ENCODE results near the gene ABLIM2.

GRCh38 chr4:8098506-8098905, 60.1 kb downstream of the ABLIM2 start:
- TF ChIP-seq, protein P1, sequence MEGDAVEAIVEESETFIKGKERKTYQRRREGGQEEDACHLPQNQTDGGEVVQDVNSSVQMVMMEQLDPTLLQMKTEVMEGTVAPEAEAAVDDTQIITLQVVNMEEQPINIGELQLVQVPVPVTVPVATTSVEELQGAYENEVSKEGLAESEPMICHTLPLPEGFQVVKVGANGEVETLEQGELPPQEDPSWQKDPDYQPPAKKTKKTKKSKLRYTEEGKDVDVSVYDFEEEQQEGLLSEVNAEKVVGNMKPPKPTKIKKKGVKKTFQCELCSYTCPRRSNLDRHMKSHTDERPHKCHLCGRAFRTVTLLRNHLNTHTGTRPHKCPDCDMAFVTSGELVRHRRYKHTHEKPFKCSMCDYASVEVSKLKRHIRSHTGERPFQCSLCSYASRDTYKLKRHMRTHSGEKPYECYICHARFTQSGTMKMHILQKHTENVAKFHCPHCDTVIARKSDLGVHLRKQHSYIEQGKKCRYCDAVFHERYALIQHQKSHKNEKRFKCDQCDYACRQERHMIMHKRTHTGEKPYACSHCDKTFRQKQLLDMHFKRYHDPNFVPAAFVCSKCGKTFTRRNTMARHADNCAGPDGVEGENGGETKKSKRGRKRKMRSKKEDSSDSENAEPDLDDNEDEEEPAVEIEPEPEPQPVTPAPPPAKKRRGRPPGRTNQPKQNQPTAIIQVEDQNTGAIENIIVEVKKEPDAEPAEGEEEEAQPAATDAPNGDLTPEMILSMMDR (IDR thresholded peaks at IDR 0.05; ENCODE audit: poor library complexity, severe bottlenecking): no peak
- TF ChIP-seq EP300 (conservative IDR thresholded peaks at IDR 0.05; ENCODE audit: poor library complexity, severe bottlenecking) (no peak), POLR2AphosphoS5 (IDR thresholded peaks at IDR 0.05) (no peak), EZH2 (IDR thresholded peaks at IDR 0.05; ENCODE audit: borderline replicate concordance, insufficient read depth, low read length, poor library complexity, severe bottlenecking) (no peak), REST (IDR thresholded peaks at IDR 0.05; ENCODE audit: borderline replicate concordance) (no peak), RAD21 (conservative IDR thresholded peaks at IDR 0.05) (no peak)

Measured in neural cell (in vitro differentiated cells).